Head of caudate nucleus (tissue), 42 donors: Measurements from ENCODE around the gene ANO3.
A peak's percentile ranks its signal among the peaks of the same experiment; 100 is the strongest.

Experiments
- DNase-seq, 42 donors: peaks; one replicate each; pipeline versions ENCODE4 v3.0.0 to v3.0.0-alpha.2; 2020 to 2021; ENCODE audit warnings: mixed read lengths in 7 of 42
- intact Hi-C: fragments of 100-400 bp; cut with DNase I; formaldehyde crosslinking; loops from one replicate; pipeline ENCODE4 v1.15.0; 2022

The ANO3 gene

GRCh38 chr11:26348776-26349175, 16.8 kb downstream of the ANO3 start:
- intact Hi-C loops: no loop called here
- no peak for DNase-seq

DNA sequence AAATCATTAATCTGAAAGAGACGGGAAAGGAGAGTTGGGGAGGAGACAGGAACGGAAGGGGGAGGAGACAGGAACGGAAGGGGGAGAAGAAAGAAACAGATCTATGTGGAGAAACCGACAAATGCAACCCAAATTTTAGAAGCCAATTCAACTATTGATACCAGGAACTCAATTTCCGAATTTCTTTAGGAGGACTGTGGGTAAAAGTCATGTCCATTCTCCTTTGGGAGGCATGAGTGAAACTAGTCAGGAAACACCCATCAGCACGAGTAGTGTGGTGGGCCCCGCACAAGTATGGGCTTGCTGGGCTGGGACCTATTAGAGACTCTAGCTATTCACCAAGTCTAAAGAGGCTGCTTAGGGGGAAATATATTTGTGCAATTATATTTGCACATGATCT, 18.1 kb downstream of the ANO3 start:
- intact Hi-C loops: no loop called here
- no peak for DNase-seq

DNA sequence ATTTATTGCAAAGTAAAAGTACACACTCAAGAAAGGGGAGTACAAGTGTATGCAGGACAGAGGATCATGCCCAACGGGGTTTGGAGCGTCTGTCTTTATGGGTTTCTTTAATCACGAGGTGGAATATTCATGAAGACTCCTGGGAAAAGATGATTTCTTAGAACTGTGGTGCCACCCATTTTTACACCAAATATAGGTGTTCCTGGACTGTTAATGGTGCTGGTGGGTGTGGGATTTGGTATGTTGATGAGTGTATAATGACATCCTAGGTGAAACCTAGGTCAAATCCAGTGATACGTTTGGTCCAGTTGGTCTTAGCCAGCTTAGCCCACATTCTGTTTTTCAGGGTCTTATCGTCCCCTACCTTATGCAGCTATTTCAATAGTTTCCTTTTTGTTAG, 21.1 kb downstream of the ANO3 start:
- intact Hi-C loops: no loop called here
- DNase-seq: no peak

DNA sequence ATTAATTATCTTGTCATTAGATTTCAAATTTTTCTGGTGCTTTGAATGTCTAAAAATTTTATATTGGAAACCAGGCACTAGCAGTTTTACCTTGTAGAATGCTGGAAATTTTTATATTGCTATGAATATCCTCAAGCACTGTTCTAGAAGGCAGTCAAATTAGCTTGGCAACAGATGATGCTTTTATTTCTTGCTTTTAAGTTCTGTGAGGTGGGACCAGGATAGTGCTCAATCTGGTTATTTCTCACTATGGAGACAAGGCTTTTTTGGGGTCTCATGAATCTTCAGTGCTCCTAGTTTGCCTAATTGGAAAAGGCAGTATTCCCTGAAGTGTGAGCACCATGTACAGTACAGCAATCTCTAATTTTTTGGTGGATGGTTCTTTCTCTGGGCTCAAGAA, 27.1 kb downstream of the ANO3 start:
- intact Hi-C loops: no loop called here
- DNase-seq: no peak

DNA sequence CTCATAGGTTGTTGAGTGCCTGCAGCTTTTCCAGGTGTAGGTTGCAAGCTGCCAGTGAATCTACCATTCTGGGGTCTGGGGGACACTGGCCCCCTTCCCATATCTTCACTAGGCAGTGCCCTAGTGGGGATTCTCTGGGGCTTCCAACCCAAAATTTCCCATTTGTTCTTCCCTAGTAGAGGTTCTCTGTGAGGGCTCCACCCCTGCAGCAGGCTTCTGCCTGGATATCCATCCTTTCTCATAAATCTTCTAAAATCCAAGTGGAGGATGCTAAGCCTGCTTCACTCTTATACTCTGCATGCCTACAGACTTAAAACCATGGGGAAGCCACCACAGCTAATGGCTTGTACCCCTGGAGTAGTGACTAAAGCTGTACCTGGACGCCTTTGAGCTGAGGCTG, 33.4 kb downstream of the ANO3 start:
- intact Hi-C loops: no loop called here
- no peak for DNase-seq

GRCh38 chr11:26377619-26378018, 45.7 kb downstream of the ANO3 start:
- no peak for DNase-seq
- intact Hi-C loops: no loop called here

GRCh38 chr11:26399336-26399735, 67.4 kb downstream of the ANO3 start:
- no peak for DNase-seq
- intact Hi-C loops: no loop called here

DNA sequence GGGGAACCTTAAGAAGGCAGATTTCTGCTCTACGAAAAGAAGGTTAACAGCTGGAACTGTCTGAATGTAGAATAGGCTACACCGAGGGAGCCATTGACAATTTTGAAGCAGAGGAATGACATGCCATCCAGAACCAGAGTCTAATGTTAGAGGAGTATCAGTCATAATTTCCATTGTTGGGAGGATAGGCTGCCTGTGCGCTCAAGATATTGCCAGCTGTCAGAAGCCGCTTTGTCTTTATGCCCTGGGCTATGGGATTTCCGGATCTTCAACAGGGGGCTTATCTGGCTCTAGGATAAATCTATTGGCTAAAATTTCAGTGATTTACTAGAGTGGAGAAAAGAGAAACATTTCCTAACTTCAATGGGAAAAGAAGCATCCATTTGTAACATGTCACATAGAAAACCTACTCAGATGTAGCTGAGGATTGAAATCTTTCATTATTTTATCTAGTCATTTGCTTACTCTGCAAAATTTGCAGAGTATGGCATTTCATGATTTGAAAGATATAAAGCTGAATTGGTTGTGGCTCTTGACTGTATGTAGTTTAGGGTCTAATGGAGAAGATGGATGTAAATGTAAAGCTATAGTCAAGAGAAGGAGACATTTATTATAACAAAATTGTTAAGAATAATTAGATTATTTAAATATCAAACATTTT, 78.9 kb downstream of the ANO3 start:
- intact Hi-C loops: no loop called here
- DNase-seq: no peak

GRCh38 chr11:26412955-26413354, 81.0 kb downstream of the ANO3 start:
- DNase-seq: no peak
- intact Hi-C loops: no loop called here

DNA sequence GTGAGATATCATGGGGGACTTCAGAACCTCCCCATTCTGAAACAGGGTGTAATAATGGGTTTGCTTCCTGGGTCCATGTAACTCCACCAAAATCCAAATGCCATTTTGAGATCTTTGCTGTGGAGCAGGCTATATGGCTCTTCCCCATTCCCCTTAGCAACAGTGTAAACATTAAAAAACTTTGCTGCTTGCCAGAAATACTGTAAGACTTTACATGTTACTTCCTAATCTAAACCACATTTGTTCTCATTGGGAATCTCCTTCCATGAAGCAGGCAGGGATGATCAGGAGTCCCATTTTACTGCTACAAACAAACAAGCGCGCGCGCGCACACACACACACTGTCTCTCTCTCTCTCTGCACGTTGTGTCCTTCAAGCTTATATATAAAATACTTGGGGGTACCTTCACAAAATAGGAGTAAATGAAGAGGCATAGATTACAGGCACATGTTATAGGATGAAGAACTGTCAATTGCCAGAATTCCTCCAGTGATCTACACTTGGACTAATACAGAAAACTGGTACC, 86.5 kb downstream of the ANO3 start:
- no peak for DNase-seq
- intact Hi-C loops: no loop called here

DNA sequence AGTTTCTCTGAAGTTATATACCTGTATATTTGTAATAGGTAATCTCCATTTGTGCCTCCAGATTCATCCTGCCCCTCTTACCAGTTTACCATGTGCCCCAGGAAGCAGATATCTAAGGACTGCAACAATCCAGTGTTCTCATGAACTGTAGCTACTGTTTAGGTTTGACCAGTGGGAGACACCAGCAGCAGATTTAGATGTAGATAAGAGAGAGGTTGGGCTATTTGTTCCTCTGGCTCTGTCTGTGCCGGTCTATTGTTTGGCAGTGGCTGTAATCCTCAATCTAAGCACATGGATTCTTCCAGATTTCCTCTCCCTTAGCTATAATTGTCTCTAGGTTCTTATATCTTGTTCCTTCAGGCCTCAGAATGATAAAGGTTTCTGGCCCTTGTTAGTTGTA, 88.4 kb downstream of the ANO3 start:
- DNase-seq: no peak
- intact Hi-C loops: no loop called here

DNA sequence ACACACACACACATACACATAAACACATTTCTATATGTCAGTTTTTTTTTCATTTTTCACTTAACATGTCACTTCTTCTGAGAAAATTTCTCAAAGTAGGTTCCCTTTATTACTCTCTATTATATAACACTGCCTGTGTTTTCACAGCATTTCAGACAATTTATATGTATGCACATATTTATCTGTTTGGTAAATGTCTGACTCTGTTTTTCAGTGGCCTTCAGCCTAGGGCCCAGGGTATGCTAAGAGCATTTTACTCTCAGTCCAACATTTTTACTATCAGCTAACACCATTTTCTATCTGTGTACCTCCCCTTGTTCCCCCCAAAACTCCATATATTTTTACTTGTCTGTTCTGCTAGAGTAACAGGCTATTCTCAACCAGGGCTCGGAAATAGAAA, 92.3 kb downstream of the ANO3 start:
- intact Hi-C loops: no loop called here
- DNase-seq: no peak

GRCh38 chr11:26439854-26440253, 107.9 kb downstream of the ANO3 start:
- DNase-seq: no peak
- intact Hi-C loops: no loop called here

GRCh38 chr11:26442131-26442530, 110.2 kb downstream of the ANO3 start:
- DNase-seq: no peak

GRCh38 chr11:26443617-26444016, 111.7 kb downstream of the ANO3 start:
- no peak for DNase-seq
- intact Hi-C loops: no loop called here

More at GRCh38 chr11:26442131-26442530, 110.2 kb downstream of the ANO3 start:
- intact Hi-C loops: no loop called here

- intact Hi-C loops: no loop called here
- no peak for DNase-seq
These were observed 125.7 kb downstream of the ANO3 start for GRCh38 chr11:26457636-26458035.

GRCh38 chr11:26465274-26465673, 133.3 kb downstream of the ANO3 start:
- intact Hi-C loops: no loop called here
- no peak for DNase-seq

- intact Hi-C loops: no loop called here
- DNase-seq: no peak
These were observed 135.6 kb downstream of the ANO3 start for GRCh38 chr11:26467506-26467905.

- DNase-seq: no peak
- intact Hi-C loops: no loop called here
These were observed 139.1 kb downstream of the ANO3 start for GRCh38 chr11:26470992-26471391.

GRCh38 chr11:26473216-26474194, 141.6 kb downstream of the ANO3 start:
- DNase-seq: peak in 1 of 42 donors; percentile 22
- intact Hi-C loops: no loop called here
